H9 (cell line): Measurements from ENCODE around the gene AGTRAP. TPM values are rescaled to one million over a fixed set of nuclear protein-coding genes. Genes with fewer than 3 reads are reported as not detected.

Experiments used
- DNase-seq: peaks from one replicate; pipeline ENCODE4 v3.0.0-alpha.2; 2017
- H2AFZ ChIP-seq: one replicate; pipeline ENCODE4 v1.6.1; 2013; ENCODE audit warnings: mild to moderate bottlenecking, low read length, control low read depth, moderate library complexity
- H2AK5ac ChIP-seq: 2 replicates; pipeline ENCODE4 v1.6.1; 2013; ENCODE audit warnings: low read length, control low read depth, mixed read lengths; ENCODE audit not compliant: insufficient read length
- H2BK120ac ChIP-seq: one replicate; pipeline ENCODE4 v1.6.1; 2013; ENCODE audit warnings: low read depth, mild to moderate bottlenecking, low read length, control low read depth, inconsistent platforms; ENCODE audit not compliant: poor library complexity, severe bottlenecking
- H2BK12ac ChIP-seq: 2 replicates; pipeline ENCODE4 v1.6.1; 2013; ENCODE audit warnings: low read length, control low read depth, mixed read lengths, low read depth; ENCODE audit not compliant: insufficient read length
- H2BK15ac ChIP-seq: 2 replicates; pipeline ENCODE4 v1.6.1; 2013; ENCODE audit warnings: low read depth, low read length, control low read depth
- H2BK20ac ChIP-seq: one replicate; pipeline ENCODE4 v1.6.1; 2013; ENCODE audit warnings: low read depth, mild to moderate bottlenecking, low read length, control low read depth, inconsistent platforms; ENCODE audit not compliant: poor library complexity, severe bottlenecking
- H2BK5ac ChIP-seq: 2 replicates; pipeline ENCODE4 v1.6.1; 2013; ENCODE audit warnings: low read length, control low read depth, mixed read lengths; ENCODE audit not compliant: insufficient read length
- H3K14ac ChIP-seq: 2 replicates; pipeline ENCODE4 v1.6.1; 2013; ENCODE audit warnings: low read length, control low read depth; ENCODE audit not compliant: insufficient read depth
- H3K18ac ChIP-seq: 2 replicates; pipeline ENCODE4 v1.6.1; 2013; ENCODE audit warnings: low read depth, mild to moderate bottlenecking, mixed read lengths, low read length, control low read depth; ENCODE audit not compliant: insufficient read length
- H3K23ac ChIP-seq: 2 replicates; pipeline ENCODE4 v1.6.1; 2013; ENCODE audit warnings: low read length, control low read depth, mixed read lengths, low read depth; ENCODE audit not compliant: insufficient read length
- H3K23me2 ChIP-seq: 2 replicates; pipeline ENCODE4 v1.6.1; 2013; ENCODE audit warnings: low read depth, mild to moderate bottlenecking, mixed read lengths, low read length, control low read depth; ENCODE audit not compliant: insufficient read length, poor library complexity, severe bottlenecking
- H3K27ac ChIP-seq: 2 replicates; pipeline ENCODE4 v1.5.1; 2013; ENCODE audit warnings: low read length, control low read depth, mixed read lengths, low read depth; ENCODE audit not compliant: insufficient read length
- H3K27me3 ChIP-seq: 2 replicates; pipeline ENCODE4 v1.6.1; 2013; ENCODE audit warnings: low read length, control low read depth, inconsistent platforms; ENCODE audit not compliant: insufficient read depth
- H3K4ac ChIP-seq: 2 replicates; pipeline ENCODE4 v1.6.1; 2013; ENCODE audit warnings: low read depth, mild to moderate bottlenecking, control low read depth, inconsistent platforms, low read length, moderate library complexity
- H3K4me1 ChIP-seq: 2 replicates; pipeline ENCODE4 v1.6.1; 2013; ENCODE audit warnings: low read length, control low read depth, inconsistent platforms; ENCODE audit not compliant: insufficient read depth
- H3K4me2 ChIP-seq: 2 replicates; pipeline ENCODE4 v1.6.1; 2013; ENCODE audit warnings: low read length, control low read depth, mixed read lengths; ENCODE audit not compliant: insufficient read length, insufficient read depth
- H3K56ac ChIP-seq: 2 replicates; pipeline ENCODE4 v1.6.1; 2013; ENCODE audit warnings: low read depth, mild to moderate bottlenecking, mixed read lengths, low read length, control low read depth; ENCODE audit not compliant: insufficient read length
- H3K79me1 ChIP-seq: 2 replicates; pipeline ENCODE4 v1.6.1; 2013; ENCODE audit warnings: low read depth, mild to moderate bottlenecking, moderate library complexity, low read length, control low read depth, inconsistent platforms; ENCODE audit not compliant: insufficient read depth, poor library complexity, severe bottlenecking
- H3K79me2 ChIP-seq: 2 replicates; pipeline ENCODE4 v1.6.1; 2013; ENCODE audit warnings: low read length, control low read depth, inconsistent platforms; ENCODE audit not compliant: insufficient read depth
- H3K9ac ChIP-seq: 2 replicates; pipeline ENCODE4 v1.6.1; 2013; ENCODE audit warnings: low read length, control low read depth, mixed read lengths; ENCODE audit not compliant: insufficient read length; ENCODE audit errors: extremely low read depth
- H3K9me3 ChIP-seq: one replicate; pipeline ENCODE4 v1.6.1; 2013; ENCODE audit warnings: low read depth, low read length, inconsistent platforms; ENCODE audit not compliant: control insufficient read depth
- H3T11ph ChIP-seq: one replicate; pipeline ENCODE4 v1.6.1; 2013; ENCODE audit warnings: mild to moderate bottlenecking, low read length, control low read depth, inconsistent platforms
- H4K20me1 ChIP-seq: one replicate; pipeline ENCODE4 v1.6.1; 2013; ENCODE audit not compliant: control insufficient read depth, insufficient read length, insufficient read depth
- H4K5ac ChIP-seq: 2 replicates; pipeline ENCODE4 v1.6.1; 2013; ENCODE audit warnings: low read depth, mild to moderate bottlenecking, mixed read lengths, low read length, control low read depth; ENCODE audit not compliant: insufficient read length
- H4K8ac ChIP-seq: replicated peaks from 2 replicates; pipeline ENCODE4 v1.6.1; 2013; ENCODE audit warnings: low read length, control low read depth, mixed read lengths, low read depth; ENCODE audit not compliant: insufficient read length
- H4K91ac ChIP-seq: 2 replicates; pipeline ENCODE4 v1.6.1; 2013; ENCODE audit warnings: low read depth, mild to moderate bottlenecking, moderate library complexity, mixed read lengths, low read length, control low read depth; ENCODE audit not compliant: insufficient read length
- H3K27ac Mint-ChIP-seq, 3 experiments: 2 replicates in 2 of 3; 3 replicates in 1 of 3; pipeline ENCODE4 v1.8.0; 2020 to 2021; ENCODE audit warnings: mixed read lengths in 3 of 3, mild to moderate bottlenecking in 1 of 3, moderate library complexity in 1 of 3
- H3K27me3 Mint-ChIP-seq: 2 replicates; pipeline ENCODE4 v1.8.0; 2021; ENCODE audit warnings: low read depth, mild to moderate bottlenecking, moderate library complexity, mixed read lengths
- H3K36me3 Mint-ChIP-seq, 3 experiments: 2 replicates in 2 of 3; 3 replicates in 1 of 3; pipeline ENCODE4 v1.8.0; 2020 to 2021; ENCODE audit warnings: low read depth in 3 of 3, mixed read lengths in 3 of 3; ENCODE audit not compliant: insufficient read depth in 1 of 3
- H3K4me1 Mint-ChIP-seq, 2 experiments: 2 replicates each; pipeline ENCODE4 v1.8.0; 2020; ENCODE audit warnings: mixed read lengths in 2 of 2
- H3K4me3 Mint-ChIP-seq, 2 experiments: 2 replicates in 1 of 2; 3 replicates in 1 of 2; pipeline ENCODE4 v1.8.0; 2020 to 2021; ENCODE audit warnings: mild to moderate bottlenecking in 2 of 2, mixed read lengths in 2 of 2, moderate library complexity in 1 of 2
- H3K9me3 Mint-ChIP-seq, 2 experiments: 2 replicates in 1 of 2; 3 replicates in 1 of 2; pipeline ENCODE4 v1.8.0; 2020; ENCODE audit warnings: mild to moderate bottlenecking in 2 of 2, mixed read lengths in 2 of 2, moderate library complexity in 1 of 2
- WGBS: extraction: QIAGEN DNeasy Blood & Tissue Kit; methylation state at CpG from one replicate; pipeline ENCODE4 v1.1.7; 2013; ENCODE audit warnings: missing lambda C conversion rate, low lambda C conversion rate, mixed read lengths; ENCODE audit not compliant: insufficient read length; ENCODE audit errors: extremely low coverage; 5-methylcytosine and 5-hydroxymethylcytosine counted together
- total RNA-seq: library from RNA; stranded (reverse); gene quantifications from 2 replicates; pipeline ENCODE4 v1.2.1, GENCODE V29; 2021
- TF ChIP-seq, protein P1 (sequence below): fragments of 200-600 bp; sonication (generic); conservative IDR thresholded peaks from 3 replicates; pipeline ENCODE4 v1.8.0; 2021; ENCODE audit warnings: antibody characterized with exemption, mild to moderate bottlenecking

AGTRAP gene
- total RNA-seq, 1 experiment from 2014 or later, result 60.9 TPM

DNA sequence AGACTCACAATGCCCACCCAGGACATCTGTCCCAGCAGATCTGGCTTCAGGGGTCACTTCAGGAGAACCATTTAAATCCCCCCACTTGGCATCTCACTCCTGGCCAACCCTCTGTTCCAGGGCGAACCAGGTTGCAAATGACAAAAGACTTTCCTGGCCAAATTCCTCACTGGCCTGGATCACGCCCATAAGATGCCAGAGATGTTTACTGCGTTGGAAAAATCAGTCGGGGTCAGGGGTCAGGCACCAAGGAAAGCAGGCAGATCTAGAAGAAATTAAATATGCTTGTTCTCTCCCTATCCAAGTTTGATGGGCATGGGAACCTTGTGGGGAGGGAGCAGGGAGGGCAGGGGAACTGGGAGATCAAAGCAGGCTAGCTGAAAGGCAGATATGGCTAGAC is 14.6 kb upstream of the AGTRAP start:
- peaks cover 21 to 26% of the 10 kb centered on the region in 2 experiments for H3K4me1 Mint-ChIP-seq
- no peak overlapping the region for H3K23ac ChIP-seq
- H3K4me1 ChIP-seq, result peaks cover 2% of the 10 kb centered on the region; the same call in 1 of the 2 replicates
- no peak overlapping the region for H3K4ac ChIP-seq
- no peak overlapping the region for H3K14ac ChIP-seq
- no peaks in the 10 kb centered on the region for H3K27me3 ChIP-seq
- peak; percentile 20 for DNase-seq
- no peaks in the 10 kb centered on the region for H3K23me2 ChIP-seq
- no peaks in the 10 kb centered on the region for H4K20me1 ChIP-seq
- H2BK120ac ChIP-seq, result no peak overlapping the region
- no peaks in the 10 kb centered on the region; the same call in 1 of the 2 replicates for H3K27me3 Mint-ChIP-seq
- no peak overlapping the region for H3K27ac Mint-ChIP-seq
- no peaks in the 10 kb centered on the region for H3K79me2 ChIP-seq
- H3K18ac ChIP-seq, result no peak overlapping the region
- H3K27ac ChIP-seq, result no peak overlapping the region
- H3K56ac ChIP-seq, result no peak overlapping the region
- no peak overlapping the region for H3K4me2 ChIP-seq
- WGBS, result no CpG with 5 or more reads among the region's 4 CpGs
- no peak overlapping the region for H4K8ac ChIP-seq
- no peak overlapping the region for H4K5ac ChIP-seq
- no peak overlapping the region for H2BK20ac ChIP-seq
- H3K4me3 Mint-ChIP-seq, result no peak overlapping the region
- no peak overlapping the region for H2BK15ac ChIP-seq
- H3K79me1 ChIP-seq, result no peaks in the 10 kb centered on the region
- H3T11ph ChIP-seq, result no peak overlapping the region
- H3K9me3 ChIP-seq, result no peaks in the 10 kb centered on the region
- H2BK5ac ChIP-seq, result no peak overlapping the region
- H3K36me3 Mint-ChIP-seq, result peaks cover 0 to 15% (median 2%) of the 10 kb centered on the region in 3 experiments; a peak in 3 of 7 replicates
- no peaks in the 10 kb centered on the region; a peak in 1 of 5 replicates for H3K9me3 Mint-ChIP-seq
- no peak overlapping the region for H2AK5ac ChIP-seq
- H4K91ac ChIP-seq, result no peak overlapping the region
- H2BK12ac ChIP-seq, result no peak overlapping the region
- H3K9ac ChIP-seq, result no peak overlapping the region
- TF ChIP-seq, protein P1, sequence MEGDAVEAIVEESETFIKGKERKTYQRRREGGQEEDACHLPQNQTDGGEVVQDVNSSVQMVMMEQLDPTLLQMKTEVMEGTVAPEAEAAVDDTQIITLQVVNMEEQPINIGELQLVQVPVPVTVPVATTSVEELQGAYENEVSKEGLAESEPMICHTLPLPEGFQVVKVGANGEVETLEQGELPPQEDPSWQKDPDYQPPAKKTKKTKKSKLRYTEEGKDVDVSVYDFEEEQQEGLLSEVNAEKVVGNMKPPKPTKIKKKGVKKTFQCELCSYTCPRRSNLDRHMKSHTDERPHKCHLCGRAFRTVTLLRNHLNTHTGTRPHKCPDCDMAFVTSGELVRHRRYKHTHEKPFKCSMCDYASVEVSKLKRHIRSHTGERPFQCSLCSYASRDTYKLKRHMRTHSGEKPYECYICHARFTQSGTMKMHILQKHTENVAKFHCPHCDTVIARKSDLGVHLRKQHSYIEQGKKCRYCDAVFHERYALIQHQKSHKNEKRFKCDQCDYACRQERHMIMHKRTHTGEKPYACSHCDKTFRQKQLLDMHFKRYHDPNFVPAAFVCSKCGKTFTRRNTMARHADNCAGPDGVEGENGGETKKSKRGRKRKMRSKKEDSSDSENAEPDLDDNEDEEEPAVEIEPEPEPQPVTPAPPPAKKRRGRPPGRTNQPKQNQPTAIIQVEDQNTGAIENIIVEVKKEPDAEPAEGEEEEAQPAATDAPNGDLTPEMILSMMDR, result no peak
- no peak overlapping the region for H2AFZ ChIP-seq
